A549 treated with AZD9567 at 1 μM for 4 hours (cell line): ENCODE measurements around the gene SIGLECL1. TPM values are rescaled to one million over a fixed set of nuclear protein-coding genes. Genes with fewer than 3 reads are reported as not detected.

Experiments used
- total RNA-seq: library from RNA; stranded (reverse); fragments of 200-300 nt; extraction: Qiagen RNA extraction; gene quantifications from 5 replicates; pipeline ENCODE4 v1.2.3, GENCODE V29; 2022; ENCODE audit not compliant: insufficient read depth

SIGLECL1 gene
- total RNA-seq: not detected in 5 replicates

GRCh38 chr19:51250786-51251467, at the start of gene SIGLECL1:
Gene SIGLECL1, plus strand, starts transcription at chr19:51251080. Its CDS starts 12,993 bp downstream, at chr19:51264073.

GRCh38 chr19:51224898-51225393, 25.9 kb upstream of the SIGLECL1 start, which contains the start of gene CD33:
Gene CD33, plus strand, starts transcription at chr19:51225080. Its CDS starts 39 bp downstream, at chr19:51225119.

GRCh38 chr19:51311351-51312257, 60.7 kb downstream of the SIGLECL1 start, which contains the start of gene IGLON5:
Gene IGLON5, plus strand, starts transcription at chr19:51311644. Its CDS starts 204 bp downstream, at chr19:51311848.

Other genes with a start within 250 kb of the SIGLECL1 start
- not detected in 5 replicates for gene KLK8, start 249.5 kb upstream of the SIGLECL1 start, total RNA-seq
- gene KLK10, start 231.4 kb upstream of the SIGLECL1 start, total RNA-seq: 0.21 to 0.34 TPM (median 0.28 TPM) in 4 of 5 replicates, not detected in the other
- gene KLK11, start 224.5 kb upstream of the SIGLECL1 start, total RNA-seq: not detected in 5 replicates
- gene KLK12, start 216.1 kb upstream of the SIGLECL1 start, total RNA-seq: not detected in 5 replicates
- gene KLK13, start 186.0 kb upstream of the SIGLECL1 start, total RNA-seq: 0.10 to 0.22 TPM in 2 of 5 replicates, not detected in the others
- gene KLK14, start 168.2 kb upstream of the SIGLECL1 start, total RNA-seq: 0.17 to 0.57 TPM (median 0.33 TPM) in 4 of 5 replicates, not detected in the other
- gene CTU1, start 142.7 kb upstream of the SIGLECL1 start, total RNA-seq: 4.8 to 15.0 TPM (median 12.6 TPM) in 5 replicates
- gene SIGLEC9, start 126.2 kb upstream of the SIGLECL1 start, total RNA-seq: 0.05 TPM in 1 of 5 replicates, not detected in the others
- not detected in 5 replicates for gene SIGLEC7, start 108.8 kb upstream of the SIGLECL1 start, total RNA-seq
- 0.10 to 0.16 TPM in 2 of 5 replicates, not detected in the others for gene CD33, start 26.0 kb upstream of the SIGLECL1 start, total RNA-seq
- gene IGLON5, start 60.6 kb downstream of the SIGLECL1 start, total RNA-seq: 0.03 to 0.07 TPM (median 0.06 TPM) in 3 of 5 replicates, not detected in the others
- 8.6 to 13.5 TPM (median 11.6 TPM) in 5 replicates for gene VSIG10L, start 91.1 kb downstream of the SIGLECL1 start, total RNA-seq
- 222 to 246 TPM (median 231 TPM) in 5 replicates for gene ETFB, start 115.3 kb downstream of the SIGLECL1 start, total RNA-seq
- gene CLDND2, start 117.9 kb downstream of the SIGLECL1 start, total RNA-seq: 7.0 to 13.3 TPM (median 11.1 TPM) in 5 replicates
- not detected in 5 replicates for gene NKG7, start 121.6 kb downstream of the SIGLECL1 start, total RNA-seq
- gene LIM2, start 136.9 kb downstream of the SIGLECL1 start, total RNA-seq: not detected in 5 replicates
- gene C19orf84, start 139.5 kb downstream of the SIGLECL1 start, total RNA-seq: not detected in 5 replicates
- 0.03 TPM in 1 of 5 replicates, not detected in the others for gene SIGLEC10, start 166.6 kb downstream of the SIGLECL1 start, total RNA-seq
- gene SIGLEC8, start 207.4 kb downstream of the SIGLECL1 start, total RNA-seq: not detected in 5 replicates
- not detected in 5 replicates for gene CEACAM18, start 227.5 kb downstream of the SIGLECL1 start, total RNA-seq